Stomach (tissue), 4 donors: ENCODE data around the gene GRIK2.

ENCODE experiments used
- POLR2A ChIP-seq, 4 donors: fragments of 450-650 bp; IDR thresholded peaks; one replicate each; pipeline ENCODE4 v1.6.1; 2016; ENCODE audit warnings: antibody characterized with exemption in 4 of 4, control low read depth in 2 of 4, mild to moderate bottlenecking in 1 of 4, moderate library complexity in 1 of 4
- TF ChIP-seq, protein P1 (sequence below), 7 experiments: fragments of 450-650 bp in 4 of 7; fragments of 200-600 bp in 3 of 7; sonication (generic) in 3 of 7; IDR thresholded peaks; one replicate each; pipeline ENCODE4 v1.5.1; 2016 to 2019; ENCODE audit warnings: antibody characterized with exemption in 7 of 7, control low read depth in 2 of 7, mild to moderate bottlenecking in 1 of 7

GRCh38 chr6:101429270-101429669 lies 35.8 kb downstream of the GRIK2 start:
- TF ChIP-seq, protein P1, sequence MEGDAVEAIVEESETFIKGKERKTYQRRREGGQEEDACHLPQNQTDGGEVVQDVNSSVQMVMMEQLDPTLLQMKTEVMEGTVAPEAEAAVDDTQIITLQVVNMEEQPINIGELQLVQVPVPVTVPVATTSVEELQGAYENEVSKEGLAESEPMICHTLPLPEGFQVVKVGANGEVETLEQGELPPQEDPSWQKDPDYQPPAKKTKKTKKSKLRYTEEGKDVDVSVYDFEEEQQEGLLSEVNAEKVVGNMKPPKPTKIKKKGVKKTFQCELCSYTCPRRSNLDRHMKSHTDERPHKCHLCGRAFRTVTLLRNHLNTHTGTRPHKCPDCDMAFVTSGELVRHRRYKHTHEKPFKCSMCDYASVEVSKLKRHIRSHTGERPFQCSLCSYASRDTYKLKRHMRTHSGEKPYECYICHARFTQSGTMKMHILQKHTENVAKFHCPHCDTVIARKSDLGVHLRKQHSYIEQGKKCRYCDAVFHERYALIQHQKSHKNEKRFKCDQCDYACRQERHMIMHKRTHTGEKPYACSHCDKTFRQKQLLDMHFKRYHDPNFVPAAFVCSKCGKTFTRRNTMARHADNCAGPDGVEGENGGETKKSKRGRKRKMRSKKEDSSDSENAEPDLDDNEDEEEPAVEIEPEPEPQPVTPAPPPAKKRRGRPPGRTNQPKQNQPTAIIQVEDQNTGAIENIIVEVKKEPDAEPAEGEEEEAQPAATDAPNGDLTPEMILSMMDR (IDR thresholded peaks at IDR 0.05) = no peak
- TF ChIP-seq POLR2A (IDR thresholded peaks at IDR 0.05) = no peak
